GM18519 (cell line): ENCODE results near the gene ITGA7.
A peak's percentile ranks its signal among the peaks of the same experiment; 100 is the strongest.

Source experiments
- ATAC-seq: cut with Tn5 transposase; IDR thresholded peaks from one replicate; pipeline ENCODE4 v1.9.1; 2021; ENCODE audit warnings: mild to moderate bottlenecking, moderate library complexity; ENCODE audit not compliant: unreplicated experiment, low FRiP score

The ITGA7 gene, protein sequence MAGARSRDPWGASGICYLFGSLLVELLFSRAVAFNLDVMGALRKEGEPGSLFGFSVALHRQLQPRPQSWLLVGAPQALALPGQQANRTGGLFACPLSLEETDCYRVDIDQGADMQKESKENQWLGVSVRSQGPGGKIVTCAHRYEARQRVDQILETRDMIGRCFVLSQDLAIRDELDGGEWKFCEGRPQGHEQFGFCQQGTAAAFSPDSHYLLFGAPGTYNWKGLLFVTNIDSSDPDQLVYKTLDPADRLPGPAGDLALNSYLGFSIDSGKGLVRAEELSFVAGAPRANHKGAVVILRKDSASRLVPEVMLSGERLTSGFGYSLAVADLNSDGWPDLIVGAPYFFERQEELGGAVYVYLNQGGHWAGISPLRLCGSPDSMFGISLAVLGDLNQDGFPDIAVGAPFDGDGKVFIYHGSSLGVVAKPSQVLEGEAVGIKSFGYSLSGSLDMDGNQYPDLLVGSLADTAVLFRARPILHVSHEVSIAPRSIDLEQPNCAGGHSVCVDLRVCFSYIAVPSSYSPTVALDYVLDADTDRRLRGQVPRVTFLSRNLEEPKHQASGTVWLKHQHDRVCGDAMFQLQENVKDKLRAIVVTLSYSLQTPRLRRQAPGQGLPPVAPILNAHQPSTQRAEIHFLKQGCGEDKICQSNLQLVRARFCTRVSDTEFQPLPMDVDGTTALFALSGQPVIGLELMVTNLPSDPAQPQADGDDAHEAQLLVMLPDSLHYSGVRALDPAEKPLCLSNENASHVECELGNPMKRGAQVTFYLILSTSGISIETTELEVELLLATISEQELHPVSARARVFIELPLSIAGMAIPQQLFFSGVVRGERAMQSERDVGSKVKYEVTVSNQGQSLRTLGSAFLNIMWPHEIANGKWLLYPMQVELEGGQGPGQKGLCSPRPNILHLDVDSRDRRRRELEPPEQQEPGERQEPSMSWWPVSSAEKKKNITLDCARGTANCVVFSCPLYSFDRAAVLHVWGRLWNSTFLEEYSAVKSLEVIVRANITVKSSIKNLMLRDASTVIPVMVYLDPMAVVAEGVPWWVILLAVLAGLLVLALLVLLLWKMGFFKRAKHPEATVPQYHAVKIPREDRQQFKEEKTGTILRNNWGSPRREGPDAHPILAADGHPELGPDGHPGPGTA

DNA sequence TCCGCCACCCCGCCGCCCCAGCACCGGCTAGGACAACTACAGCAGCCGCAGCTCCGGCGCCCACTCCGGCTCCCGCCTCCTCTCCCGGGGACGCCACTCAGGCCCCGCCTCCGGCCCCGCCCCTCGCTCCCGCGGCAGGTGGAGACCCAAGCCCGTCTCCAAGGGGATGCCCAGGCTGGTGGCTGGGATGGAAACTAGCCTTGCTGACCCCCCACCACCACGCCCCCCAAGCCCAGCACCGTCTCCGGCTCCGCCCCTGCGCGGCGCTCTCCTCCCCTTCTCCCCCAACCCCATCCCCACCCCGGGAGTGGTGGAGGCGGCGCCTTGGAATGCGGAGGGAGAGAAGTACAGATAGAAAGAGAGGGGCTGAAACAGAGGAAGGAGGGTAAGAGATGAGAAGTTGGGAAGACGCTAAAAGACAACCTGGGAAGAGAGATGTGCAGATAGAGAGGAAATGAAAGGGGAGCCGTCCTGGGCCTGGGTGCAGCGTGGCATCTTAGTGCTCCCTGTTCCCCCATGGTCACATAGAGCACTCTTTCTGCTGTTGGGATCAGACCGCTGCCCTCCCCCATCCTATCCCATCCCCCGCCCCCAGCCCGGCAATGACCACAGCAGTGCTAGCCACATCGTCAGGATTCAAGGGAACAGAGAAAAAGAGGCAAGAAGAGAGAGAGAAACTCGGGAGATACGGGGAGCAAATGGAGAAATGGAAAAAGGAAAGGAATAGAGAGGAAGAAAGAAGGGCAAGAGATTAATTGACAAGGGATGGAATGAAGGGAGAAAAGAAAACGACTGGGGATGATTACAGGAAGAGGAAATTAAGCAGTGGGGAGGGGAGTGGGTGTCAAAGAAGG, at the start of gene ITGA7:
Gene ITGA7 (minus strand): TSS at position 64 of the 854 bp plus-strand sequence. CDS start 222 bp downstream, outside the sequence.
- ATAC-seq: no peak

DNA sequence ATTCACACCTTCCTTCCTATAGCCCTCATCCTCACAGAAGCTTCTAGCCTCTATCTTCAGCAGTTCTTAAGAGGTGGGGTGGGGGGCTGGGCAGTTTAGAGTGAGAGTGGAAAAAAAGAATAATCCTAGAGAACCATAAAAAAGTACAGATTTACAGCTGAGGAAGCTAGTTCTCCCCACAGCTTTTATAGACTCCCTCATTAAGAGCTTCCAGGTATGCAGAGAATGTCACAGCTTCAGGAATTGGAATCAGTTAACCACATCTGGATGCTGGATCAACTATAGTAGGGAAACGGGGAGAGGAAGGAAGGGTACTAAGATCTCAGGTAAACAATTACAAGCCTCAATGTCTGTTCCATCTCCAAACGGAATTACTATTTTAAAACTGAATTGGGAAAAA, 47.5 kb upstream of the ITGA7 start:
- ATAC-seq: no peak

DNA sequence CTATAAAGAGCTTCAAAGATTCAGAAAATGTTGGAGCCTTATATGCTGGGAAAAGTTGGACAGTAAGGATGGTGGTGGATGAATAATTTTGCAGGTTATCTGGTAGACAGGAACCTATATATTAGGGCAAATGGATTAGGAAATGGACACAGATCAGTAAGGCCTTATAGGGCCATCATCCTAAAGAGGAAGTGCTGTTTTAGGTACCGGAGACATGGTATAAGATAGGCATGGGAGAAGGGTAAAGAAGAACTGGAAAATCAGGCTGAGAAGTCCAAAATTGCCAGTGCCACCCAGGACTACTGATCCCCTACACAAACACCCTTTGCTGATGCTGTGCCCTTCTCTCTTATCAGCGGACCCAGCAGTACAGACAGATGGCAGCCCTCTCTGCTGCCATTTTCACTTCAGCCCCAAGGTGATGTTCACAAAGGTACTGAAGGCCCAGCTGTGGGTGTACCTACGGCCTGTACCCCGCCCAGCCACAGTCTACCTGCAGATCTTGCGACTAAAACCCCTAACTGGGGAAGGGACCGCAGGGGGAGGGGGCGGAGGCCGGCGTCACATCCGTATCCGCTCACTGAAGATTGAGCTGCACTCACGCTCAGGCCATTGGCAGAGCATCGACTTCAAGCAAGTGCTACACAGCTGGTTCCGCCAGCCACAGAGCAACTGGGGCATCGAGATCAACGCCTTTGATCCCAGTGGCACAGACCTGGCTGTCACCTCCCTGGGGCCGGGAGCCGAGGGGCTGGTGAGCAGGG, 40.7 kb upstream of the ITGA7 start:
- ATAC-seq: no peak

DNA sequence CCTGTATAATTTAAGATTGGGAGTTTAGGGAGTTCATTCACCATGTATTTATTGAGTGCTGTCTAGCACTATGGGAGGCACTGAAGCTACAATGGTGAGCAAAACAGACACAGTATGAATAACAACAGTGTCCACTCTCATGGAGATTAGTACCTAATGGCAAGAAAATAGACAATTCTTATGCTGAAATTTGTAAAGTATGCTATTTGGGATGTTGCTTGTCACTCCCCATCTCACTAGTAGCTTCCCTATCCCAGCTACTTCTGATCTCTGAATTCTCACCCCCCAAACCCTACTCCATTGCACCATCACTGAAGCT, 39.2 kb upstream of the ITGA7 start:
- ATAC-seq: no peak

DNA sequence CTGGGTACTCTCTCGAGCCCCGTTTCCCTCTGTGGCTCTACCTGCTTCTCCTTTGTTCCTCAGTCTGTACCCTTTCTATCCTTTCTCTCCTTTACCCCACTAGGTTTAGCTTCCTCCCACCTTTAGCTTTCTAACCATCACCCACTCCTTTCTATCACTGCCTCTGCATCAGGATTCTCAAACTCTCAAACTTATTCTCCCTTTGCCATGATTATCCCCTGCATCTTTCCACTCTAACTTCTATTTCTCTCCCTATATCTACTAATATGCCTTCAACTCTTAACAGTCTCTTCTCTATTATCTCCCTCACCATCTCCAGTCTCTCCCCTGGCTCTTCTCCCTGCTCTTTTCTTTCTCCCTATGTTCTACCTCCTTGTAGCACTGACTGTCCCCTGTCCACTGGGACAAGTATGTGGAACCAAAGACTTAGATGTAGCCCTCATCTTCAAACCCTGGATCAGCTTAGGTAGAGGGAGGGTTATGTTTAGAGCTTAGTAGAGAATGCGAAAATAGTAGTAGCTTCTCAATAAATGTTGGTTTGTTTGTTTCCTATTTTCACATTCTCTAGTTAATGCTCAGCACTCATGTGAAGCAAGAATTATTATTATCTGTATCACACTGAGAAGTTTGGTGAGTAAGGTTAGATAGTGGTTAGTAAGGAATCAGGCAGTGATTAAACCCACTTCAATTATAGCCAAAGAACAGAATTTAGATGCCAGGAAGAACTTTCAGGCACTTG, 38.6 kb upstream of the ITGA7 start:
- no peak for ATAC-seq

DNA sequence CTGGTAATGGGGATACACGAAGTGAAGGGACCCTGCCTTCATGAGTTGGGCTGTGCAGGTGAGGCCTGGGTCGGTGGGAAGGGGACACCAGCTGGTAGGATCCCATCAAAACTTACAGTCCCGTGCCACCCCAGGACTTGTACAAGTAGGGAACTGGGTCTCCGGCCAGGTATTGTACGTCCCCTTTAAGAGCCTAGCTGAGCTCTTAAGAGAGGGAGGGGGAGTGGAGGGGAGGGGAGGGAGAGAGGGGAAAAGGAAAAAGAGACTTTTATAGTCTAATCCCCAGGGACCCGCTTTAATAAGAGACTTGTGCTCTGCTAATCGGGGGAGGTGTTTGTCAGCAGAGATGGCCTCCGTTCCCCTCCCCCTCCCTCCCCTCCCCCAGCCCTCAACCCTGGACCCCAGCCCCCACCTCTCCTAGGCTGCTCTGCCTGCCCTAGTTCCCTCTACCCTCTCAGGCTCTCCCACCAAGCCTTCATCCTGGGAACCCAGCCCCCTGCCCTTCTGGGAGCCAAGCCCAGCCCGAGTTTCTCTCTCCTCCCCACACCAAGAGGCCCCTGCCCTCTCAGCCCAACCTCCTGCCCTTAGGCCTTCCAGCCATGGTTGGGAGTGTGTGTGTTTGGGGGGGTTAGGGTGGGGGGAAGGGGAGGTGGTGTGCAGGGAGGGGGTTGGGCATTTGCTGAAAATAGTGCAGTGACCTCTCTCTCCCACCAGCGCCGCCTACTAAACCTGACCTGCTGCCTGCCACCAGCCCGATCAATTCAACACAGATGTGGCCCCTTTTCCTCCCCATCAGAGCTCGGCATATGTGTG, 37.9 kb upstream of the ITGA7 start:
- no peak for ATAC-seq

DNA sequence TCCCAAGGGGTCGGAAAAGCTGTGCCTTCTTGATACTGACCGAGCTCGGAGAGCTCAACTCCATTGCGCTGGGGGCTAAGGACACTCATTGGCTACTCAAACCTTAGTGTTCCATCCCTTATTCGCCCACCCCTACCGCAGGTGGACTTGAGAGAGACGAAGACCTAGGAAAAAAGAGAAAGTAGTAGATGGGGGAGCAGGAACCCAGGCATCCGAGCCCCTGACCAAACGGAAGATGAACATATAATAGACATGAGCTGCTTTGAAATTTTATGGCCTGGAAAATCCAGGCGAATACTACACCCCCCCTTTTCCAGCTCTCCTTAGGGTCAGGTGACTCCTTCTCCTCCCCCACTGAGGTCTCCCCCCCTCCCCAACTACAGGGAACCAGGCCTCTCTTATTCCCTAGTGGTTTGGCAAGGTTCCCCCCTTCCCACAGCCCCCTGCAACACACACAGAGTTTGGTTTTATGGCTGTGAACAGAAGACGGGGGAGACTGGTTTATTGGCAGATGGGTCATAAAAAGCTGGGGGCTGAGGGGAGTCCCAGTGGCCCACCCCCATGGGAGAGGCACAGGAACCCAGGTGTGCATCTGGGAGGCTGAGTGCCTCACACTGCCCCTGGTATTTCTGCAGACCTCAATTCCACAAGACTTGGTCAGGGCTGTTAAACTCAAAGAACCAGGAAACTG, 36.8 kb upstream of the ITGA7 start:
- ATAC-seq: no peak

DNA sequence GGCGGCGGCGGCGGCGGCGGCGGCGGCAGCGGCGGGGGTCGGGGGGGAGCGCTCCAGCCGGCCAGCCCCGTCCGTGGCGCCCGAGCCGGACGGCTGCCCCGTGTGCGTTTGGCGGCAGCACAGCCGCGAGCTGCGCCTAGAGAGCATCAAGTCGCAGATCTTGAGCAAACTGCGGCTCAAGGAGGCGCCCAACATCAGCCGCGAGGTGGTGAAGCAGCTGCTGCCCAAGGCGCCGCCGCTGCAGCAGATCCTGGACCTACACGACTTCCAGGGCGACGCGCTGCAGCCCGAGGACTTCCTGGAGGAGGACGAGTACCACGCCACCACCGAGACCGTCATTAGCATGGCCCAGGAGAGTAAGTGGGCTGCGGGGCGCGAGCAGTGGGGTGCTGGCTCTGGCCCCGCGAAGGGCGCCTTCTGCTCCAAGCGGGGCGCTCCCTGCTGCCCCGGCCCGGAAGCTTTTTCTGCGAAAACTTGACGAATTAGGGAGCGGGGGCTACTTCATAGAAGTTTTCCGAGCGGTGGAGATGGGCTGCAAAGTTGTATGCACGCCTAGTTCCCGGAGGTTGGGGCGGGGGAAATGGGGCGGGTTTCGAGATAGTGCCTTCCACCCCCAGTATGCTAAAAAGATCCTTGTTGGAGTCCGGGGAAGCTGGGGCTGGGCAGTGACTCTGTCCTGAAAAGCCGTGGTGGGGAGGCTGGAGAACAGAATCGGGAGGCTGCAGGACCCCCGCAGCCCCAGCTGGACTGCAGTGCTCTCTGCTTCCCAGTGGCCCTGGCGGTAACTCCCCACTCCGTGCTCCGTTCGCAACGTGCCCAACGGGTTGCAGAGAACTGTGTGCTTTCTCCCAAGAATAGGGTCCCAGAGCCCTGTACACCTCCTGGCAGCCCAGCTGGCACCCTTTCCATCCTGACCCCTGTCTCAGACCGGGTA, 36.0 kb upstream of the ITGA7 start:
- ATAC-seq: no peak

DNA sequence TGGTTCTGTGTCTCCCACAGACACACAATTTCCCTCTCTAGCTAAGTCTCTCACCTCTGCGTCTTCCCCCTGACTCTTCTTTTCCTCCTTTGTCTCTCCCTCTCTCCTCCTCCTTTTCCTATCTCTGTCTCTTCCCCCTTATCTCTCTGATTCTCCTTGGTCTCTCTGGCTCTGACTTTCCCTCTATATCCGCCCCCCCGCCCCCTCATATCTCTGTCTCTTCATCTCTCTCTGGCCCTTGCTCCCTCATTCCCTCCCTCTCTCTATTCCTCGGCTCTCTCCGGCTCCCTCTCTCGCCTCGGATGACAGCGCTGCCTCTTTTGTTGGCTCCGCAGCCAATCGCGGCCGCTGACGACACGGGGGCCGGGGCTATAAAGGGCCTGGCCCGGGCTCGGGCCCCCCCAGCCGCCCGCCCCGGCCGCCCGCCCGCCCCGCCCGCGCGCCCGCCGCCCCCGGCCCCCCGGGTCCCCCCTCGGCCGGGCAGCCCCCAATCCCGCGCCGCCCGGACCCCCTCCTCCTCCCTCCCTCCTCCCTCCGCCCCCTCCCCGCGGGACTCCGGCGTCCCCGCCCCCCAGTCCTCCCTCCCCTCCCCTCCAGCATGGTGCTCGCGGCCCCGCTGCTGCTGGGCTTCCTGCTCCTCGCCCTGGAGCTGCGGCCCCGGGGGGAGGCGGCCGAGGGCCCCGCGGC, 35.2 kb upstream of the ITGA7 start, which contains the start of gene GDF11:
Gene GDF11 (plus strand): TSS at position 404 of the 687 bp plus-strand sequence. CDS start 195 bp downstream, at position 599.
- ATAC-seq: no peak

DNA sequence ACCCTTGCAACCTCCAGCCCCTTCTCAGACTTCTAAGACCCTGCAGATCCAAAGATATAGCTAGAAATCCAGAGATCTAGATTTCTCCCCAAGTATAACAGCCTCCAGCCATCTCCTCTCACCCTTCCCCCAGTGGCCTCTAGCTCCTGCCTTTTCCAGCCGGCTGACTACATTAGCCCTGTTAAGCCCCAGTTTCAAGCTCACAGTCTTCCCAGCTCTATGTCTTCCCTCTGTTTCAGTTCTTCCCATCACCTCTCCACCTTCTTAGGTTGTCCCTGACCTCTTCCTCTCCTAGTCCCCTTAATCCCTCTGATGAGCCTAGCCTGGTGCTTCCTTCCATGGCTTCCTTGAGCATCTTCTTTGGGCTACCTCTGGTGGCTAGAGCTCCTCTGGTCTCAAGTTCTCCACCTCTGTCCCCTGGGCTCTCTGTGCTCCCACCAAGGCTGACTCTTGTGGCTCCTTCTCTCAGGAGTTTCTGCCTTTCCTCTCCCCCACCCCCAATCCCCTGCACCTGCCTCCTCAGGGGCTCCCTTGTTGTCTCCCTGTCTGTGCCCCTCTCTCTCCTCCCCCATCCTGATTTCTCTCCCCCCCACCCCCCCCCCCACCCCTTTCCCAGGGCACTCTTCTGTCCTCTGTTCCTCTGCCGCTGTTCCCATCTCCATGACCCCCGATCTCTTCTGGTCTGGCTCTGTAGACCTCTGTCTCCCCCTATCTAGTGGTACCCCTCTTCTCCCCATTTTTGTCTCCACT, 34.4 kb upstream of the ITGA7 start:
- no peak for ATAC-seq

DNA sequence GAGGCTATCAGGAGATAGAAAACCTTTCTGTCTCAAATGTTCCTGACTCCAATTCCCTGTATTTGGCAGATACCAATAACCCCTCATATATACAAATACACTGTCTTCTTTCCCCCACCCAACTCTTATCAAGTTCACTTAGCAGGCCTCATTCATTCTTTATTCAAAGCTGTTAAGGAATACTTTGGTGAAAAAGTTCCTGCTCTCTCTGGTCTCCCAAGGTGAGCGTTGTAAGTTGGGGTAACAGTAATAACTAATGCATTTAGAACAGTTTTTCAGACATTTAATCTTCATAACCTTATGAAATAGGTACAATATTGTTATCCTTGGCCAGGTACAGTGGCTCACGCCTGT, 31.3 kb upstream of the ITGA7 start:
- ATAC-seq: no peak

DNA sequence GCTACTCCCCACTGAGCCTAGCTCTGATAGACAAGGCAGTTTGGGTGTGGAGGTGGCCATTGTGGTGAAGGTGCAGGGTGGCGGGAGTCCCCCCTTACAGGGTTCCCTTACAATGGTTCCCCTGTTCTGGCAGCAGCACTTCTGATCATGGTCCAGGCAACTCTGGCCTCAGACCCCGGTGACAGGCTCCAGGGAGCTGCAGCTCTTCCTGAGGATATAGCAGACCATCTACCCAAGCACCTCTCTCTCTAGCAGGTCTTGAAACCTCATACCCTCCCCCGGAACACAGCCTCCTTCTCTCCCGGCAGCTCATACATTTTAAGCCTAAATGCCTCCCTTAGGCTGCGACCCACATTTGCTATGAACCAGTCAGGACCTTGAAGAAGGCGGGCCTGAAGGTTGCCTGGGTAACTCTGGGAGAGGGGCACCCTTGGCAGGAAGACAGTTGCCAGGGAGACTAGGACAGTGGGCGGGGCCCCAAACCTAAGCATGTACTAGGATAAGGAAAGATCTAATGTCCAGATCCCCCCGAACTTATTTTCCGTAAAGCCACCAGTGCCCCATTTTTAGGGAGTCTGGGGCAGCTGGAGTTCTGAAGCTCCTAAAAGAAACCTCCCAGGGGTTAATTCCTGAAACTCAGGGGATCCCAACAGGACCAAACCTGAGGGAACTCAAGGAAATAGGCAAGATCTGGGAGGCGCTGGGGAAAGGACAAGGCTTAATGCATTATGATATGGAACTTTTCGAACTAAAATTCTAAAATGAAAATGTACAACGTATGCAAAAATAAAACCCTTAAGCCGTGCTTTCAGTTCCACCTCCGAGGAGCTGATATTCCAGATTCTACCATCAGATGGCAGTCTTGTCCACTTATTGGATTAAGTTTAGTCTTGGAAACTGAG, 30.7 kb upstream of the ITGA7 start:
- ATAC-seq: peak; percentile 57

DNA sequence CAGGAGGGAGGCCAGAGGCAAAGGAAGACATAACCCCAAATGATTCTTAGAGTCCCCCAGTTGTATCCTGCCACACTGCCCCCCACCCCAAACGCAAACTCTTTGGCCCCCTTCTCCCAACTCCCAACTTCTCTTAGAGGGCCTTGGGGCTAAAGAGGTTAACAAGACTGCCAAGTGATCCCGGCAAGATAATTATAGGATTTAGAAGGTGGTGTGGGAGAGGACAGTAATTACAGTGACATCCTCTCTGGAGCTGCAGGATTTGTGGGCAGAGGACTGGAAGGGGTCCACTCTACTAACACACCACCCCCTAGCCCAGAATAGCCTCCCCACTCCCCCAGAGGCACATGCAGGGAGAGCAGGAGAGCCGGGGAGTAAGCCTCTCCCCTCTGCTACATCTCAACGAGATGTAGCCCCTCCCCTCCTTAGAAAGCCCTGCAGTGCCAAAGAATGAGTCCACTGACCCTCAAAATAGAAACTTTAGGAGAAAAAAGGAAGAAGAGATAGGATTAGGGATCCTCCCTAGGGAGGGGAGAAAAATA, 29.9 kb upstream of the ITGA7 start:
- ATAC-seq: no peak
